GM12878 (cell line): Measurements from ENCODE around the gene TIGD2. TPM values are rescaled to one million over a fixed set of nuclear protein-coding genes. Genes with fewer than 3 reads are reported as not detected.

ENCODE experiments used
- ASH2L ChIP-seq: fragments of 300-600, 200-600 bp; sonication (generic); IDR thresholded peaks from 2 replicates; pipeline ENCODE4 v1.6.1; 2017; ENCODE audit warnings: low read depth, mild to moderate bottlenecking, borderline replicate concordance
- GABPA ChIP-seq: IDR thresholded peaks from 2 replicates; pipeline ENCODE4 v1.6.1; 2014; ENCODE audit warnings: antibody characterized with exemption, low read depth, mild to moderate bottlenecking, inconsistent platforms
- POLR2AphosphoS2 ChIP-seq: IDR thresholded peaks from 2 replicates; pipeline ENCODE4 v1.6.1; 2011; ENCODE audit warnings: low read depth, mild to moderate bottlenecking, low read length, improper control_type of control experiment, moderate library complexity
- ZBTB40 ChIP-seq: fragments of 450-650 bp; IDR thresholded peaks from 2 replicates; pipeline ENCODE4 v1.6.1; 2016; ENCODE audit warnings: mild to moderate bottlenecking, moderate library complexity, borderline replicate concordance
- ZNF687 ChIP-seq: fragments of 450-650 bp; IDR thresholded peaks from 2 replicates; pipeline ENCODE4 v1.6.1; 2017; ENCODE audit warnings: mild to moderate bottlenecking, moderate library complexity
- polyA plus RNA-seq, 11 experiments: library from polyadenylated mRNA; depleted of rRNA in 4 of 11; unstranded in 6 of 11; stranded (reverse) in 5 of 11; fragments of >200 nt; fragmentation: Nextera tagmentation in 4 of 11; fragmentation: Illumina TruSeq in 1 of 11; extraction: Ambion mirVana in 4 of 11; extraction: Trizol in 1 of 11; gene quantifications; 1 replicate in 1 of 11; 2 replicates in 10 of 11; pipeline versions ENCODE4 v1.2.1 to v1.2.3, GENCODE V29; 2011 to 2016; ENCODE audit warnings: inconsistent platforms in 2 of 11, missing spikeins in 2 of 11, low read depth in 1 of 11
- total RNA-seq, 4 experiments: library from RNA; depleted of rRNA in 3 of 4; stranded (reverse); fragments of >200 nt in 3 of 4; fragmentation: Illumina TruSeq in 1 of 4; extraction: Trizol in 1 of 4; gene quantifications; 2 replicates each; pipeline versions ENCODE4 v1.2.1 to v1.2.3, GENCODE V29; 2013 to 2021

Gene TIGD2
- total and polyA plus RNA-seq, 10 of the 15 experiments (the other 5 are each of a cell fraction or from before 2014, with no cell fraction given), result 2.4 to 8.4 (median 5.0) TPM

- no peak; the same call in 1 of the 2 replicates for TF ChIP-seq ZBTB40
- peak; percentile 78 for TF ChIP-seq ZNF687
- no peak for TF ChIP-seq ASH2L
- TF ChIP-seq POLR2AphosphoS2, result peak; percentile 72; the same call in 1 of the 2 replicates
- no peak for TF ChIP-seq GABPA
Observed at GRCh38 chr4:89110986-89111832, at the start of gene TIGD2 (continued).
